Skeletal muscle satellite cell (primary cell): ENCODE results near the gene MCF2. TPM values are rescaled to one million over a fixed set of nuclear protein-coding genes. Genes with fewer than 3 reads are reported as not detected.

Experiments used
- H3K27me3 ChIP-seq: 2 replicates; pipeline ENCODE4 v1.7.0; 2013; ENCODE audit warnings: low read length; ENCODE audit not compliant: control insufficient read depth, insufficient read depth
- H3K36me3 ChIP-seq: 2 replicates; pipeline ENCODE4 v1.7.0; 2013; ENCODE audit warnings: mild to moderate bottlenecking, control low read depth, low read length; ENCODE audit not compliant: insufficient read depth
- H3K4me1 ChIP-seq: 2 replicates; pipeline ENCODE4 v1.7.0; 2013; ENCODE audit warnings: low read length; ENCODE audit not compliant: control insufficient read depth, insufficient read depth
- H3K4me2 ChIP-seq: 2 replicates; pipeline ENCODE4 v1.7.0; 2013; ENCODE audit warnings: mild to moderate bottlenecking, low read length
- H3K4me3 ChIP-seq: 2 replicates; pipeline ENCODE4 v1.7.0; 2013; ENCODE audit warnings: low read length
- H3K9ac ChIP-seq: 2 replicates; pipeline ENCODE4 v1.7.0; 2013; ENCODE audit warnings: mild to moderate bottlenecking, low read depth, low read length, moderate library complexity
- H3K9me3 ChIP-seq: replicated peaks from 2 replicates; pipeline ENCODE4 v1.7.0; 2013; ENCODE audit warnings: mild to moderate bottlenecking, control low read depth, low read length
- small RNA-seq: library from RNA; depleted of rRNA; stranded (forward); fragments of <200 nt; gene quantifications from one replicate; pipeline ENCODE3, GENCODE V24; 2012

MCF2 gene

GRCh38 chrX:139538907-139539790, 168.8 kb downstream of the MCF2 start:
- Histone ChIP-seq H3K36me3 (no peaks in the 10 kb centered on the region), H3K4me1 (no peaks in the 10 kb centered on the region), H3K9me3 (no peaks in the 10 kb centered on the region), H3K4me3 (no peak overlapping the region), H3K27me3 (no peaks in the 10 kb centered on the region), H3K4me2 (no peak overlapping the region), H3K9ac (no peak overlapping the region)

GRCh38 chrX:139533444-139533843, 174.5 kb downstream of the MCF2 start:
- no peak overlapping the region for H3K9ac ChIP-seq
- H3K4me2 ChIP-seq = no peak overlapping the region
- H3K4me3 ChIP-seq = no peak overlapping the region
- H3K36me3 ChIP-seq = no peaks in the 10 kb centered on the region
- H3K9me3 ChIP-seq = no peaks in the 10 kb centered on the region
- H3K27me3 ChIP-seq = no peaks in the 10 kb centered on the region
- no peaks in the 10 kb centered on the region for H3K4me1 ChIP-seq

GRCh38 chrX:139532834-139533233, 175.1 kb downstream of the MCF2 start:
- Histone ChIP-seq H3K4me2 (no peak overlapping the region), H3K9ac (no peak overlapping the region), H3K4me1 (no peaks in the 10 kb centered on the region), H3K27me3 (no peaks in the 10 kb centered on the region), H3K4me3 (no peak overlapping the region), H3K36me3 (no peaks in the 10 kb centered on the region), H3K9me3 (no peaks in the 10 kb centered on the region)

Small RNA genes within 50 kb of the gene (small RNA-seq; reads per million reads assigned to genes)
- gene RF01210 = not detected
